Transverse colon (tissue), 4 donors: Measurements from ENCODE around the gene AFG1L. TPM values are rescaled to one million over a fixed set of nuclear protein-coding genes. Genes with fewer than 3 reads are reported as not detected.

Experiments used
- DNase-seq: peaks from one replicate; pipeline ENCODE4 v3.0.0-alpha.2; 2019
- H3K27ac ChIP-seq, 4 donors: fragments of 200-600 bp; sonication (generic); 2 replicates each; pipeline ENCODE4 v1.5.1; 2016 to 2018; ENCODE audit warnings: inconsistent platforms in 4 of 4
- H3K27me3 ChIP-seq: fragments of 200-600 bp; sonication (generic); 2 replicates; pipeline ENCODE4 v1.5.1; 2017; ENCODE audit warnings: inconsistent platforms
- H3K36me3 ChIP-seq, 4 donors: fragments of 200-600 bp; sonication (generic); 2 replicates each; pipeline ENCODE4 v1.5.1; 2017 to 2019; ENCODE audit warnings: inconsistent platforms in 4 of 4
- H3K4me1 ChIP-seq, 4 donors: fragments of 200-600 bp; sonication (generic); 2 replicates each; pipeline ENCODE4 v1.5.1; 2017 to 2020; ENCODE audit warnings: inconsistent platforms in 4 of 4
- H3K4me3 ChIP-seq, 4 donors: fragments of 200-600 bp; sonication (generic); 1 replicate in 1 of 4; 2 replicates in 3 of 4; pipeline versions ENCODE4 v1.5.1 to v1.6.1; 2017 to 2019; ENCODE audit warnings: inconsistent platforms in 4 of 4
- H3K9me3 ChIP-seq, 2 donors: fragments of 200-600 bp; sonication (generic); 2 replicates each; pipeline ENCODE4 v1.5.1; 2017 to 2019; ENCODE audit warnings: inconsistent platforms in 2 of 2
- EP300 ChIP-seq: sonication (generic); formaldehyde crosslinking; IDR thresholded peaks from one replicate; pipeline ENCODE4 v1.6.1; 2017; ENCODE audit warnings: antibody characterized with exemption, low read depth
- POLR2A ChIP-seq: fragments of 450-650 bp; IDR thresholded peaks from one replicate; pipeline ENCODE4 v1.6.1; 2016; ENCODE audit warnings: antibody characterized with exemption, mild to moderate bottlenecking, moderate library complexity
- POLR2AphosphoS5 ChIP-seq, 3 donors: sonication (generic); formaldehyde crosslinking; IDR thresholded peaks; one replicate each; pipeline ENCODE4 v1.6.1; 2016; ENCODE audit warnings: antibody characterized with exemption in 3 of 3
- WGBS, 2 donors: methylation state at CpG; one replicate each; pipeline ENCODE4 v1.1.5; 2018; ENCODE audit warnings: low coverage in 1 of 2; 5-methylcytosine and 5-hydroxymethylcytosine counted together
- in situ Hi-C, 4 donors: fragments of 200-750 bp; cut with MboI; loops; one replicate each; pipeline versions ENCODE4 v1.15.0 to v1.15.1; 2017; ENCODE audit warnings: low sequenced_read_pairs in 3 of 4, low pct_ligation_motif_present in 1 of 4, low pct_unique_long_range_greater_than_20kb in 1 of 4
- intact Hi-C: fragments of 100-400 bp; cut with DNase I; formaldehyde crosslinking; loops from one replicate; pipeline ENCODE4 v1.15.1; 2023; ENCODE audit warnings: low total_unique reads
- total RNA-seq, 4 donors: library from RNA; depleted of rRNA; stranded (reverse); fragments of >200 nt; gene quantifications; one replicate each; pipeline ENCODE4 v1.1.0, GENCODE V29; 2016
- TF ChIP-seq, protein P1 (sequence below), 5 experiments: fragments of 200-600 bp in 3 of 5; fragments of 450-650 bp in 2 of 5; sonication (generic) in 3 of 5; IDR thresholded peaks; 1 replicate in 2 of 5; 2 replicates in 3 of 5; pipeline ENCODE4 v1.5.1; 2016 to 2017; ENCODE audit warnings: antibody characterized with exemption in 5 of 5, inconsistent platforms in 3 of 5, mild to moderate bottlenecking in 2 of 5, moderate library complexity in 1 of 5

Gene AFG1L
- total RNA-seq, 4 donors from 2014 or later = 2.2 to 22.5 (median 5.5) TPM

- 65 to 75% methylated on average over 4 to 5 of the region's 5 CpGs for WGBS, 2 donors
- intact Hi-C loops = no loop called here
- Histone ChIP-seq H3K9me3 (no peaks in the 10 kb centered on the region), H3K4me3 (no peak overlapping the region), H3K27ac (no peak overlapping the region), H3K36me3 (no peaks in the 10 kb centered on the region), H3K4me1 (peaks cover 0 to 4% (median 0%) of the 10 kb centered on the region in 4 donors), H3K27me3 (no peaks in the 10 kb centered on the region)
- in situ Hi-C loops = no loop called here
- DNase-seq = no peak
- TF ChIP-seq EP300 (no peak), POLR2A (no peak), POLR2AphosphoS5 (IDR thresholded peaks at IDR 0.05) (no peak)
- TF ChIP-seq, protein P1, sequence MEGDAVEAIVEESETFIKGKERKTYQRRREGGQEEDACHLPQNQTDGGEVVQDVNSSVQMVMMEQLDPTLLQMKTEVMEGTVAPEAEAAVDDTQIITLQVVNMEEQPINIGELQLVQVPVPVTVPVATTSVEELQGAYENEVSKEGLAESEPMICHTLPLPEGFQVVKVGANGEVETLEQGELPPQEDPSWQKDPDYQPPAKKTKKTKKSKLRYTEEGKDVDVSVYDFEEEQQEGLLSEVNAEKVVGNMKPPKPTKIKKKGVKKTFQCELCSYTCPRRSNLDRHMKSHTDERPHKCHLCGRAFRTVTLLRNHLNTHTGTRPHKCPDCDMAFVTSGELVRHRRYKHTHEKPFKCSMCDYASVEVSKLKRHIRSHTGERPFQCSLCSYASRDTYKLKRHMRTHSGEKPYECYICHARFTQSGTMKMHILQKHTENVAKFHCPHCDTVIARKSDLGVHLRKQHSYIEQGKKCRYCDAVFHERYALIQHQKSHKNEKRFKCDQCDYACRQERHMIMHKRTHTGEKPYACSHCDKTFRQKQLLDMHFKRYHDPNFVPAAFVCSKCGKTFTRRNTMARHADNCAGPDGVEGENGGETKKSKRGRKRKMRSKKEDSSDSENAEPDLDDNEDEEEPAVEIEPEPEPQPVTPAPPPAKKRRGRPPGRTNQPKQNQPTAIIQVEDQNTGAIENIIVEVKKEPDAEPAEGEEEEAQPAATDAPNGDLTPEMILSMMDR (IDR thresholded peaks at IDR 0.05) = no peak
These were observed 169.7 kb downstream of the AFG1L start for GRCh38 chr6:108464418-108465097.

GRCh38 chr6:108465098-108465495 is 170.2 kb downstream of the AFG1L start:
- H3K4me1 ChIP-seq = peaks cover 0 to 4% (median 0%) of the 10 kb centered on the region in 4 donors
- WGBS, 2 donors = 79 to 83% methylated on average over 2 of the region's 2 CpGs
- DNase-seq = no peak
- H3K27me3 ChIP-seq = no peaks in the 10 kb centered on the region
- no peaks in the 10 kb centered on the region for H3K36me3 ChIP-seq
- H3K4me3 ChIP-seq = no peak overlapping the region
- intact Hi-C loops = no loop called here
- no peak for TF ChIP-seq POLR2AphosphoS5 (IDR thresholded peaks at IDR 0.05)
- TF ChIP-seq EP300 = no peak
- TF ChIP-seq POLR2A = no peak
- no peak overlapping the region for H3K27ac ChIP-seq
- H3K9me3 ChIP-seq = no peaks in the 10 kb centered on the region
- in situ Hi-C loops = no loop called here

DNA sequence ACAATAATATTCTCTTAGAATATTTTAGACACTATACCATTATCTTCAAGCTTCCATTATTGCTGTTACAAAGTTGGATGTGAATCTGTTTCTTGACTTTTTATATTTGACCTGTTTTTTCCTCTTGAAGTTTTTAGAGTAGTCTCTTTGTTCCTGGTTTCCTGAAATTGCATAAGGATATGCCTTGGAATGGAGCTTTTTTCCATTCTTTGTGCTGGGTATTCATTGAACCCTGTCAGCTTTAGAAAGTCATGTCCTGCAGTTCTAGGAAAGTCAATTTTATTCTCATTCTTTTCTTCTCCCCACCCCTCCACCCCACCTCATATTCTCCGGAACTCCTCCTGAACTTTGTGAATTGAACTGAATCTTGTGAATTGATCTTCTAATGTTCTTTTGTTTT is 173.5 kb downstream of the AFG1L start:
- intact Hi-C loops (no loop called here), in situ Hi-C loops (no loop called here)
- WGBS, 2 donors = 100% methylated on average over 1 of the region's 1 CpG; no CpG with 5 or more reads in 1 of the 2 donors

GRCh38 chr6:108469316-108469715 is 174.5 kb downstream of the AFG1L start:
- H3K27ac ChIP-seq = no peak overlapping the region
- intact Hi-C loops (no loop called here), in situ Hi-C loops (no loop called here)
- no peak for DNase-seq
- H3K9me3 ChIP-seq = no peaks in the 10 kb centered on the region
- H3K4me1 ChIP-seq = no peaks in the 10 kb centered on the region
- H3K4me3 ChIP-seq = no peak overlapping the region
- TF ChIP-seq POLR2A = no peak
- no peak for TF ChIP-seq POLR2AphosphoS5 (IDR thresholded peaks at IDR 0.05)
- TF ChIP-seq EP300 = no peak
- TF ChIP-seq, protein P1 (IDR thresholded peaks at IDR 0.05) = no peak
- no peaks in the 10 kb centered on the region for H3K27me3 ChIP-seq
- no peaks in the 10 kb centered on the region for H3K36me3 ChIP-seq
- 71 to 83% methylated on average over 1 of the region's 1 CpG for WGBS, 2 donors

More for the DNA sequence above, 173.5 kb downstream of the AFG1L start:
- no peak for DNase-seq
- no peak for TF ChIP-seq EP300
- TF ChIP-seq, protein P1 (IDR thresholded peaks at IDR 0.05) = no peak
- no peak for TF ChIP-seq POLR2A
- H3K9me3 ChIP-seq = no peaks in the 10 kb centered on the region
- H3K27ac ChIP-seq = no peak overlapping the region
- H3K27me3 ChIP-seq = no peaks in the 10 kb centered on the region
- no peaks in the 10 kb centered on the region for H3K4me1 ChIP-seq
- H3K4me3 ChIP-seq = no peak overlapping the region
- H3K36me3 ChIP-seq = no peaks in the 10 kb centered on the region
